GM21723 (cell line): Measurements from ENCODE around the gene DRC3.

Experiments
- ATAC-seq: cut with Tn5 transposase; IDR thresholded peaks from one replicate; pipeline ENCODE4 v1.9.1; 2021; ENCODE audit warnings: mild to moderate bottlenecking, moderate library complexity; ENCODE audit not compliant: unreplicated experiment

Gene DRC3

DNA sequence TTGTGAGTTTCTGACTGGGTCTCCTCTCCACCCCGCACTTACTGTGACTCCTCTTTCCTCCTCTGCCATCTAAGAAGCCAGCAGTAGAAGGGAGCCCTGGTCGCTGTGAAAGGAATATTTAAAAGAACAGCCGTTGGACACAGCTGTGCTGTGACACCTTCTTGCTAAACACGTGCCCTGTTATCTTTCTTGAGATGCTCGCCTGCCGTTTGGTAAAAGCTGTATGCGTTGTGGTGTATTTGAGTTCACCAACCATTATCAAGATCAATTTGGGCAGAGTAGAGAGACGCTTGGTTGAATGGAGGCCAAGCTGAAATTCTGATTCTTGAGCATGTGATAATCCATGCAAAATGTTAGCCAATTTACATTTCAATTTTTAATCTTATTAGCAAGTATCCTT, 70.3 kb downstream of the DRC3 start:
- no peak for ATAC-seq

GRCh38 chr17:18043491-18043890, 70.8 kb downstream of the DRC3 start:
- no peak for ATAC-seq

- ATAC-seq, result no peak
Observed at GRCh38 chr17:18044609-18045008, 71.9 kb downstream of the DRC3 start.

DNA sequence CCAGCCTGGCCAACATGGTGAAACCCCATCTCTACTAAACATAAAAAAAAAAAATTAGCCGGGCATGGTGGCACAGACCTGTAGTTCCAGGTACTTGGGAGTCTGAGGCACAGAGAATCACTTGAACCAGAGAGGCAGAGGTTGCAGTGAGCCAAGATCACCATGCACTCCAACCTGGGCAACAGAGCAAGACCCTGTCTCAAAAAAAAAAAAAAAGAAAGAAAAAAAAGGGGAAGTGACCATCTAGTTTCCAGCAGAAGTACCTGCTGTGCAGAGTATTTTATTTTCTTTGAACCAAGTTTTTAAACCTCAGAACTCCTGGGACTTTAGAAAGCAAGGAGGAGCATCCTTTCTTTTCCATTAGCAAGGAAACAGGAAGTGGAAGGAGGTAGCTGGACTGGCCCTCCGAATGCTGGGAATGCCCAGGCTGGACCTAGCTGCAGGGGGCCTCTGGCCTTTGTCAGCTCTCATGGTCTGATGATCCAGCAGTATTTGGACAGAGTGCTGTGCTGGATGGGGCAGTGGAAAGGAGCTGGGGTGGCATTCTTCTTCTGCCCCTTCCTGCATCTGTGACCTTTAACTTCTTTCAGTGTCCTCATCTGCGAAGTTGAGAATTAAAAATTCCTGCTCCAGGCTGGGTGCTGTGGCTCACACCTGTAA, 73.2 kb downstream of the DRC3 start:
- ATAC-seq, result no peak

- no peak for ATAC-seq
Observed at GRCh38 chr17:18055597-18055996, 82.9 kb downstream of the DRC3 start.

GRCh38 chr17:18056214-18056613, 83.6 kb downstream of the DRC3 start:
- no peak for ATAC-seq

DNA sequence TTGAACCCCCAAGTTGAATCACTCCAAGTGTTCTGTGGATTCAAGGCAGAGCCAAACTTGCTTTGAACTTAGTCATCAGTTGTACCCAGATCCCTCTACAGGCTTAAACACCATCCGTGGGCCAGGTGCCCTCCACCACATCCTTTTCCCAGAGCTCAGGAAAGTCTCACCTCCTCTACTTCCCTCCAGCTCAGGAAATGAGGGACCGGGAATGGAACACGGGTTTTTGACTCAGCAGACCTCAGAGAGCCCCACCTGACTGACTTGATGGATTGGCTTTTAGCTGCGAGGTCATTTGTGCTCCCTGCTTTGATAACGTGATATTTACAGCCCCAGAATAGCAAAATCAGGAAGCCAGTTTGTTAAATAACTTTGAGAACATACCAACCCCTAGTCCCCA, 86.6 kb downstream of the DRC3 start:
- ATAC-seq, result no peak

- ATAC-seq, result no peak
Observed at GRCh38 chr17:18064053-18064452, 91.4 kb downstream of the DRC3 start.

- ATAC-seq, result no peak
Observed at GRCh38 chr17:18065546-18065945, 92.9 kb downstream of the DRC3 start.
